ENCODE results near the gene SPON1. TPM values are rescaled to one million over a fixed set of nuclear protein-coding genes. Genes with fewer than 3 reads are reported as not detected.
"Not testable (repeated sequence)": the region's sequence is repeated elsewhere in the genome, so short reads cannot be mapped to it uniquely, and the experiment has no call there.

Gene SPON1
- total RNA-seq, 2 experiments from 2014 or later = 0.22 to 0.31 TPM

- H3K27ac Mint-ChIP-seq = no peak overlapping the region
- no peaks in the 10 kb centered on the region for H3K27me3 Mint-ChIP-seq
- intact Hi-C loops (cut with micrococcal nuclease) = no loop called here
- no peaks in the 10 kb centered on the region for H3K4me1 Mint-ChIP-seq (ENCODE audit: low read depth)
- H3K36me3 Mint-ChIP-seq = no peaks in the 10 kb centered on the region
- no peak for DNase-seq
- CTCF ChIA-PET = no interaction called here
- POLR2A ChIA-PET = no interaction called here
- H3K4me3 Mint-ChIP-seq = no peak overlapping the region
- H3K9me3 Mint-ChIP-seq = no peaks in the 10 kb centered on the region
These were observed 65.0 kb downstream of the SPON1 start for GRCh38 chr11:14027525-14027924.

- intact Hi-C loops (cut with micrococcal nuclease) = no loop called here
- DNase-seq = no peak
- H3K4me3 Mint-ChIP-seq = no peak overlapping the region
- H3K4me1 Mint-ChIP-seq (ENCODE audit: low read depth) = no peaks in the 10 kb centered on the region
- peaks cover 1% of the 10 kb centered on the region for H3K27me3 Mint-ChIP-seq
- H3K9me3 Mint-ChIP-seq = no peaks in the 10 kb centered on the region
- ChIA-PET CTCF (no interaction called here), POLR2A (no interaction called here)
- H3K27ac Mint-ChIP-seq = no peak overlapping the region
- no peaks in the 10 kb centered on the region for H3K36me3 Mint-ChIP-seq
These were observed 66.9 kb downstream of the SPON1 start for GRCh38 chr11:14029440-14029839.

- H3K4me3 Mint-ChIP-seq = no peak overlapping the region
- H3K4me1 Mint-ChIP-seq (ENCODE audit: low read depth) = no peaks in the 10 kb centered on the region
- no peaks in the 10 kb centered on the region for H3K36me3 Mint-ChIP-seq
- POLR2A ChIA-PET = no interaction called here
- CTCF ChIA-PET = no interaction called here
- intact Hi-C loops (cut with micrococcal nuclease) = no loop called here
- H3K27me3 Mint-ChIP-seq = peaks cover 1% of the 10 kb centered on the region
- no peak overlapping the region for H3K27ac Mint-ChIP-seq
- DNase-seq = no peak
- no peaks in the 10 kb centered on the region for H3K9me3 Mint-ChIP-seq
These were observed 67.7 kb downstream of the SPON1 start for GRCh38 chr11:14029971-14030920.

- CTCF ChIA-PET; DNase-seq; H3K27me3 Mint-ChIP-seq; H3K36me3 Mint-ChIP-seq; POLR2A ChIA-PET; H3K27ac Mint-ChIP-seq; H3K4me3 Mint-ChIP-seq; H3K9me3 Mint-ChIP-seq; H3K4me1 Mint-ChIP-seq (ENCODE audit: low read depth); intact Hi-C loops (cut with micrococcal nuclease): not testable (repeated sequence)
These were observed 73.0 kb downstream of the SPON1 start for GRCh38 chr11:14035526-14035925.

- CTCF ChIA-PET = no interaction called here
- no peak overlapping the region for H3K4me3 Mint-ChIP-seq
These were observed 73.9 kb downstream of the SPON1 start for GRCh38 chr11:14036469-14036868.

GRCh38 chr11:14041040-14041439 lies 78.5 kb downstream of the SPON1 start:
- no peak for DNase-seq
- Mint-ChIP-seq H3K4me3 (no peak overlapping the region), H3K4me1 (ENCODE audit: low read depth) (no peaks in the 10 kb centered on the region), H3K36me3 (peaks cover 2% of the 10 kb centered on the region), H3K9me3 (no peaks in the 10 kb centered on the region), H3K27ac (no peak overlapping the region), H3K27me3 (peaks cover 1% of the 10 kb centered on the region)
- intact Hi-C loops (cut with micrococcal nuclease) = no loop called here
- ChIA-PET POLR2A (no interaction called here), CTCF (no interaction called here)

More at GRCh38 chr11:14036469-14036868, 73.9 kb downstream of the SPON1 start:
- POLR2A ChIA-PET = no interaction called here
- DNase-seq = no peak
- H3K4me1 Mint-ChIP-seq (ENCODE audit: low read depth) = no peaks in the 10 kb centered on the region
- intact Hi-C loops (cut with micrococcal nuclease) = no loop called here
- H3K36me3 Mint-ChIP-seq = no peaks in the 10 kb centered on the region
- H3K27me3 Mint-ChIP-seq = peaks cover 3% of the 10 kb centered on the region
- H3K27ac Mint-ChIP-seq = no peak overlapping the region
- no peaks in the 10 kb centered on the region for H3K9me3 Mint-ChIP-seq

GRCh38 chr11:14041565-14041964 lies 79.0 kb downstream of the SPON1 start:
- Mint-ChIP-seq H3K4me1 (ENCODE audit: low read depth) (no peaks in the 10 kb centered on the region), H3K27ac (no peak overlapping the region), H3K36me3 (peaks cover 2% of the 10 kb centered on the region), H3K9me3 (no peaks in the 10 kb centered on the region), H3K27me3 (peaks cover 1% of the 10 kb centered on the region), H3K4me3 (no peak overlapping the region)
- POLR2A ChIA-PET = no interaction called here
- intact Hi-C loops (cut with micrococcal nuclease) = no loop called here
- CTCF ChIA-PET = no interaction called here
- DNase-seq = no peak

- DNase-seq = no peak
- ChIA-PET CTCF (no interaction called here), POLR2A (no interaction called here)
- no peak overlapping the region for H3K4me3 Mint-ChIP-seq
- no peaks in the 10 kb centered on the region for H3K4me1 Mint-ChIP-seq (ENCODE audit: low read depth)
- peaks cover 2% of the 10 kb centered on the region for H3K36me3 Mint-ChIP-seq
- H3K27ac Mint-ChIP-seq = no peak overlapping the region
- no peaks in the 10 kb centered on the region for H3K9me3 Mint-ChIP-seq
- H3K27me3 Mint-ChIP-seq = peaks cover 1% of the 10 kb centered on the region
- intact Hi-C loops (cut with micrococcal nuclease) = no loop called here
These were observed 80.4 kb downstream of the SPON1 start for GRCh38 chr11:14042686-14043465.

GRCh38 chr11:14044916-14045315 lies 82.4 kb downstream of the SPON1 start:
- H3K9me3 Mint-ChIP-seq = no peaks in the 10 kb centered on the region
- no peak overlapping the region for H3K27ac Mint-ChIP-seq
- DNase-seq = no peak
- ChIA-PET CTCF (no interaction called here), POLR2A (no interaction called here)
- peaks cover 2% of the 10 kb centered on the region for H3K36me3 Mint-ChIP-seq
- no peak overlapping the region for H3K4me3 Mint-ChIP-seq
- H3K4me1 Mint-ChIP-seq (ENCODE audit: low read depth) = no peaks in the 10 kb centered on the region
- intact Hi-C loops (cut with micrococcal nuclease) = no loop called here
- peaks cover 1% of the 10 kb centered on the region for H3K27me3 Mint-ChIP-seq

- Mint-ChIP-seq H3K36me3 (peaks cover 2% of the 10 kb centered on the region), H3K27ac (no peak overlapping the region), H3K4me1 (ENCODE audit: low read depth) (no peaks in the 10 kb centered on the region), H3K4me3 (no peak overlapping the region), H3K9me3 (no peaks in the 10 kb centered on the region), H3K27me3 (no peaks in the 10 kb centered on the region)
- DNase-seq = no peak
- intact Hi-C loops (cut with micrococcal nuclease) = no loop called here
- POLR2A ChIA-PET = no interaction called here
- CTCF ChIA-PET = no interaction called here
These were observed 82.9 kb downstream of the SPON1 start for GRCh38 chr11:14045417-14045816.

GRCh38 chr11:14052198-14052597 lies 89.7 kb downstream of the SPON1 start:
- no peaks in the 10 kb centered on the region for H3K27me3 Mint-ChIP-seq
- no peak overlapping the region for H3K4me3 Mint-ChIP-seq
- H3K36me3 Mint-ChIP-seq = no peaks in the 10 kb centered on the region
- no peak overlapping the region for H3K27ac Mint-ChIP-seq
- ChIA-PET CTCF (no interaction called here), POLR2A (no interaction called here)
- intact Hi-C loops (cut with micrococcal nuclease) = no loop called here
- no peak for DNase-seq
- no peaks in the 10 kb centered on the region for H3K9me3 Mint-ChIP-seq
- peaks cover 14% of the 10 kb centered on the region for H3K4me1 Mint-ChIP-seq (ENCODE audit: low read depth)

GRCh38 chr11:14054116-14055107 lies 91.9 kb downstream of the SPON1 start:
- H3K27ac Mint-ChIP-seq = no peak overlapping the region
- DNase-seq = no peak
- ChIA-PET CTCF (no interaction called here), POLR2A (interaction anchor here (0.8 kb wide), 1 partner anchor 9 kb away, joined by 3 read pairs; no protein-coding TSS in a partner anchor)
- no peaks in the 10 kb centered on the region for H3K36me3 Mint-ChIP-seq
- intact Hi-C loops (cut with micrococcal nuclease) = no loop called here
- H3K27me3 Mint-ChIP-seq = no peaks in the 10 kb centered on the region
- H3K4me3 Mint-ChIP-seq = no peak overlapping the region
- no peaks in the 10 kb centered on the region for H3K9me3 Mint-ChIP-seq
- H3K4me1 Mint-ChIP-seq (ENCODE audit: low read depth) = peaks cover 14% of the 10 kb centered on the region
